ENCODE results near the gene RNF187. TPM values are rescaled to one million over a fixed set of nuclear protein-coding genes. Genes with fewer than 3 reads are reported as not detected.

RNF187 gene
- total RNA-seq, 1 experiment from 2014 or later: 63.4 TPM

DNA sequence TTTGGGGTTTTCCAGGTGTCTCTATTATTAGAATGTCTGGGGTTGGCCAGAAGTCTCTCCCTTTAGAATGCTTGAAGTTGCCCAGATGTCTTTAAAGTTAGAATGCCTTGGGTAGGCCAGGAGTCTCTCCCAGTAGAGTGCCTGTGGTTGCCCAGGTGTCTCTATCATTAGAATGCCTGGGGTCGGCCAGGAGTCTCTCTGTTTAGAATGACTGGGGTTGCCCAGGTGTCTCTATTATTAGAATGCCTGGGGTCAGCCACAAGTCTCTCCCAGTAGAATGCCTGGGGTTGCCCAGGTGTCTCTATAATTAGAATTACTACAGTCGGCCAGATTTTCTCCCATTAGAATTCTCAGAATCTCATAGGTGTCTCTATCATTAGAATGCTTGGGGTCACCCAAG, 55.2 kb downstream of the RNF187 start:
- no peak overlapping the region for H4K5ac ChIP-seq (ENCODE audit: insufficient read length, low read depth, low read length)
- no peak overlapping the region for H3K14ac ChIP-seq (ENCODE audit: insufficient read depth, low read length)
- no peak overlapping the region for H3K4me3 Mint-ChIP-seq
- peaks cover 100% of the 10 kb centered on the region for H3K27me3 Mint-ChIP-seq (ENCODE audit: low read depth)
- no peak overlapping the region for H3K18ac ChIP-seq (ENCODE audit: insufficient read length, low read depth, low read length)
- peaks cover 0 to 18% of the 10 kb centered on the region in 2 experiments; a peak in 1 of 4 replicates for H3K4me1 Mint-ChIP-seq
- TF ChIP-seq, protein P1, sequence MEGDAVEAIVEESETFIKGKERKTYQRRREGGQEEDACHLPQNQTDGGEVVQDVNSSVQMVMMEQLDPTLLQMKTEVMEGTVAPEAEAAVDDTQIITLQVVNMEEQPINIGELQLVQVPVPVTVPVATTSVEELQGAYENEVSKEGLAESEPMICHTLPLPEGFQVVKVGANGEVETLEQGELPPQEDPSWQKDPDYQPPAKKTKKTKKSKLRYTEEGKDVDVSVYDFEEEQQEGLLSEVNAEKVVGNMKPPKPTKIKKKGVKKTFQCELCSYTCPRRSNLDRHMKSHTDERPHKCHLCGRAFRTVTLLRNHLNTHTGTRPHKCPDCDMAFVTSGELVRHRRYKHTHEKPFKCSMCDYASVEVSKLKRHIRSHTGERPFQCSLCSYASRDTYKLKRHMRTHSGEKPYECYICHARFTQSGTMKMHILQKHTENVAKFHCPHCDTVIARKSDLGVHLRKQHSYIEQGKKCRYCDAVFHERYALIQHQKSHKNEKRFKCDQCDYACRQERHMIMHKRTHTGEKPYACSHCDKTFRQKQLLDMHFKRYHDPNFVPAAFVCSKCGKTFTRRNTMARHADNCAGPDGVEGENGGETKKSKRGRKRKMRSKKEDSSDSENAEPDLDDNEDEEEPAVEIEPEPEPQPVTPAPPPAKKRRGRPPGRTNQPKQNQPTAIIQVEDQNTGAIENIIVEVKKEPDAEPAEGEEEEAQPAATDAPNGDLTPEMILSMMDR (conservative IDR thresholded peaks at IDR 0.05): no peak
- H2BK15ac ChIP-seq (ENCODE audit: low read depth, low read length): no peak overlapping the region
- H3K9me3 ChIP-seq (ENCODE audit: control insufficient read depth, low read depth, low read length): peaks cover 5% of the 10 kb centered on the region
- no peak overlapping the region for H2AFZ ChIP-seq (ENCODE audit: low read length)
- no peak overlapping the region for H4K91ac ChIP-seq (ENCODE audit: insufficient read length, low read depth, low read length)
- H3K4ac ChIP-seq (ENCODE audit: low read depth, low read length): no peak overlapping the region
- no peak overlapping the region for H2BK5ac ChIP-seq (ENCODE audit: insufficient read length, low read length)
- peaks cover 75 to 78% of the 10 kb centered on the region in 2 experiments for H3K9me3 Mint-ChIP-seq
- no peak overlapping the region for H2BK20ac ChIP-seq (ENCODE audit: low read depth, low read length, poor library complexity, severe bottlenecking)
- no peak overlapping the region for H3T11ph ChIP-seq (ENCODE audit: low read length)
- H2BK12ac ChIP-seq (ENCODE audit: insufficient read length, low read depth, low read length): no peak overlapping the region
- WGBS (ENCODE audit: extremely low coverage, insufficient read length, low lambda C conversion rate): no CpG with 5 or more reads among the region's 2 CpGs
- H3K4me2 ChIP-seq (ENCODE audit: insufficient read depth, insufficient read length, low read length): no peak overlapping the region
- H3K4me1 ChIP-seq (ENCODE audit: insufficient read depth, low read length): no peaks in the 10 kb centered on the region
- H3K27ac Mint-ChIP-seq: no peak overlapping the region
- no peaks in the 10 kb centered on the region for H4K20me1 ChIP-seq (ENCODE audit: control insufficient read depth, insufficient read depth, insufficient read length)
- H3K56ac ChIP-seq (ENCODE audit: insufficient read length, low read depth, low read length): no peak overlapping the region
- H3K23ac ChIP-seq (ENCODE audit: insufficient read length, low read depth, low read length): no peak overlapping the region
- H4K8ac ChIP-seq (replicated peaks; ENCODE audit: insufficient read length, low read depth, low read length): no peak overlapping the region
- no peak overlapping the region for H2BK120ac ChIP-seq (ENCODE audit: low read depth, low read length, poor library complexity, severe bottlenecking)
- H2AK5ac ChIP-seq (ENCODE audit: insufficient read length, low read length): no peak overlapping the region
- no peaks in the 10 kb centered on the region for H3K79me1 ChIP-seq (ENCODE audit: insufficient read depth, low read depth, low read length, poor library complexity, severe bottlenecking)
- H3K27ac ChIP-seq (ENCODE audit: insufficient read length, low read depth, low read length): no peak overlapping the region
- H3K36me3 Mint-ChIP-seq (ENCODE audit: insufficient read depth in 1 of 3, low read depth in 3 of 3): peaks cover 0 to under 1% (median 0%) of the 10 kb centered on the region in 3 experiments; a peak in 2 of 7 replicates
- DNase-seq: no peak
- H3K79me2 ChIP-seq (ENCODE audit: insufficient read depth, low read length): no peaks in the 10 kb centered on the region
- no peak overlapping the region for H3K9ac ChIP-seq (ENCODE audit: extremely low read depth, insufficient read length, low read length)
- peaks cover 86% of the 10 kb centered on the region for H3K27me3 ChIP-seq (ENCODE audit: insufficient read depth, low read length)
- no peaks in the 10 kb centered on the region for H3K23me2 ChIP-seq (ENCODE audit: insufficient read length, low read depth, low read length, poor library complexity, severe bottlenecking)

All from H9 (cell line).